GM18951 (cell line): Measurements from ENCODE around the gene AIF1.
A peak's percentile ranks its signal among the peaks of the same experiment; 100 is the strongest.

Experiments
- POLR2A ChIP-seq: IDR thresholded peaks from 4 replicates; pipeline ENCODE4 v1.6.1; 2011; ENCODE audit warnings: mild to moderate bottlenecking; ENCODE audit not compliant: insufficient read length, insufficient read depth; ENCODE audit errors: extremely low read depth
- in situ Hi-C: fragments of 300-500 bp; cut with MboI; formaldehyde crosslinking; loops from one replicate; pipeline ENCODE4 v1.12.0; 2022; ENCODE audit warnings: low sequenced_read_pairs, mixed read lengths, inconsistent platforms; ENCODE audit not compliant: unreplicated experiment

The AIF1 gene

DNA sequence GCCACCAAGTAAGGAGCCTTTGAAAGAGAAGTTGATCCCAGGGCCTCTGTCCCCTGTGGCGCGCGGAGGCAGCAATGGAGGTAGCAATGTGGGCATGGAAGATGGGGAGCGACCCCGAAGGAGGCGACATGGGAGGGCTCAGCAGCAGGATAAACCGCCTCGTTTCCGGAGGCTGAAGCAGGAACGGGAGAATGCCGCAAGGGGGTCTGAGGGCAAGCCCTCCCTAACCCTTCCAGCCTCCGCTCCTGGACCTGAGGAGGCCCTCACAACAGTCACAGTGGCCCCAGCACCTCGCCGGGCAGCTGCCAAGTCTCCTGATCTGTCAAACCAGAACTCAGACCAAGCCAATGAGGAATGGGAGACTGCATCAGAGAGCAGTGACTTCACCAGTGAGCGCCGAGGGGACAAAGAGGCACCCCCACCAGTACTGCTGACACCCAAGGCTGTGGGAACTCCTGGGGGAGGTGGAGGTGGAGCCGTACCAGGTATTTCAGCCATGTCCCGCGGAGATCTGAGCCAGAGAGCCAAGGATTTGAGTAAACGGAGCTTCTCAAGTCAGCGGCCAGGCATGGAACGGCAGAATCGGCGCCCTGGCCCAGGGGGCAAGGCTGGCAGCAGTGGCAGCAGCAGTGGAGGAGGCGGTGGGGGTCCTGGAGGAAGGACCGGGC is 17.4 kb downstream of the AIF1 start:
- in situ Hi-C loops: no loop called here
- TF ChIP-seq POLR2A: peak; percentile 27

DNA sequence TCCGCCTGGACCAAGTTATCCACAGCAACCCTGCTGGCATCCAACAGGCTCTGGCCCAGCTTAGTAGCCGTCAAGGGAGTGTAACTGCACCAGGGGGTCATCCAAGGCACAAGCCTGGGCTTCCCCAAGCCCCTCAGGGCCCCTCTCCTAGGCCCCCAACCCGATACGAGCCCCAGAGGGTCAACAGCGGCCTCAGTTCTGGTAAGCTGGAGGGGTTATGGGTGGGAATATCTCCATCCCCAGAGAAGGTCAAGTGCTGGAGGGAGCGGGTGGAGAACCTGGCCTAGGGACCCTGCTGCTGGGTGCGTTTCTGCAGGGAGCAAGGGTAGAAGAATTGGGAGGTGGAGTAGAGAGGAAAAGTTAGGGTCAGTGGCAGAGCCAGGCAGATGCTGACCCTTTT is 18.4 kb downstream of the AIF1 start:
- TF ChIP-seq POLR2A: no peak
- in situ Hi-C loops: no loop called here

DNA sequence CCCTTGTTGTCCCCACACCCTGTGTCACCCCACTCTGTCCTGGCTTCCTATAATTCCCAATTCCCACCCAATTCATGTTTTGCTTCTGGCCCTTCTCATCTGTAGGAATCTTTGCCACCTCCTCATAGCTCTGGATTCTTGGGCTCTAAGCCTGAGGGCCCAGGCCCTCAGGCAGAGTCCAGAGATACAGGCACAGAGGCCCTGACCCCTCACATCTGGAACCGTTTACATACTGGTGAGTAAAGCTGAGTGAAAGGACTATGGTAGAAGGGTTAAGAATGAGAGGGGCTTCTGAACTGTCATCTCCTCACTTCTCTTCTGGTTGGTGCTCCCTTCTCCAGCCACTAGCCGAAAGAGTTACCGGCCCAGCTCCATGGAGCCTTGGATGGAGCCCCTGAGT is 19.1 kb downstream of the AIF1 start:
- TF ChIP-seq POLR2A: no peak
- in situ Hi-C loops: no loop called here

DNA sequence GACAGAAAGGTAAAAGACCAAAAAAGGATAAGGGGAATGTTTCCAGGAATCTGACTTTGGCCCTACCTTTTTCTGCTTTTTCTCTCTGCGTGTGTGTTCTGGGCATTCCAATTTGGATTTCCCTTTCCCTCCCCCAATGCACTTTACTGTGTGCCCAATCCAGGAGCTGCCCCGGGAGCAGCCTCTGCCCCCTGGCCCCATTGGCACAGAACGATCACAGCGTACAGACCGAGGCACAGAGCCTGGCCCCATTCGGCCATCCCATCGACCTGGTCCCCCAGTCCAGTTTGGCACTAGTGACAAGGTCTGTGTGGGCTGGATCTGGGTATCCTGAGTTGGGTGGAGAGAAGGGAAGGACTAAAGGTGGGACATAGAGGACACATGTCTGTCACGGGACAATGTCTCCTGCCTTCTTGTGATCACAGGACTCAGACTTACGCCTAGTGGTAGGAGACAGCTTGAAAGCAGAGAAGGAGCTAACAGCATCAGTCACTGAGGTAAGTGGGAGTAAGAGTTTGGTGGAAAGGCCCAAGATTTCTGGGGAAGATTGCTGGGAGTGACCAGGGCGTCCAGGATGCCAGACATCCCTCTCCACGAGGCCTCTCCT is 20.0 kb downstream of the AIF1 start:
- in situ Hi-C loops: no loop called here
- TF ChIP-seq POLR2A: no peak

DNA sequence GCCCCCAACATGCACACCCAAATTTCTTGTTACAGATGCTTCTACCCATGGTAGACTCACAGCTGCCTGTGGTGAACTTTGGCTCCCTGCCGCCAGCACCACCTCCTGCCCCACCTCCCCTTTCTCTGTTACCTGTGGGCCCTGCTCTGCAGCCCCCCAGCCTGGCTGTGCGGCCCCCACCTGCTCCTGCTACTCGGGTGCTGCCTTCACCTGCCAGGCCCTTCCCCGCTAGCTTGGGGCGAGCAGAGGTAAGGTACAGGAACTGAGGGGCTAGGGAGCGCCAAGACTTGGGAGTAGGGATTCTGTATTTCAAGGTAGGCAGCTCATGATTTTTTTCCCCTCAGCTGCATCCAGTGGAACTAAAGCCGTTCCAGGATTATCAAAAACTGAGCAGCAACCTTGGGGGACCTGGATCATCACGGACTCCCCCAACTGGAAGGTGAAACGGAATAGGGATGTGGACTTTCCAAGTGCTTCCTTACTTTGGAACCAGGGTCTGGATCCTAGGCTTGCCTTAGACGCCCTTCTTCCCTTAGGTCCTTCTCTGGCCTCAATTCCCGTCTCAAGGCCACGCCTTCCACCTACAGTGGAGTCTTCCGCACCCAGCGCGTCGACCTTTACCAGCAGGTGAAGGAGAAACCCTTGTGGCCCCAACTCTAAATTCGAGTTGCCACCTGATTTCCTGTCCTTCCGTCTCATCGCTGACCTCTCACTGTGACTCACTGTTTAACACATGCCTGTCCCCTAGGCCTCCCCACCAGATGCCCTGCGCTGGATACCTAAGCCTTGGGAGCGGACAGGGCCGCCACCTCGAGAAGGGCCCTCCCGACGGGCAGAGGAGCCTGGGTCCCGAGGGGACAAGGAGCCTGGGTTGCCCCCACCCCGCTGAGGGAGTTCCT is 21.9 kb downstream of the AIF1 start:
- in situ Hi-C loops: no loop called here
- TF ChIP-seq POLR2A: no peak

DNA sequence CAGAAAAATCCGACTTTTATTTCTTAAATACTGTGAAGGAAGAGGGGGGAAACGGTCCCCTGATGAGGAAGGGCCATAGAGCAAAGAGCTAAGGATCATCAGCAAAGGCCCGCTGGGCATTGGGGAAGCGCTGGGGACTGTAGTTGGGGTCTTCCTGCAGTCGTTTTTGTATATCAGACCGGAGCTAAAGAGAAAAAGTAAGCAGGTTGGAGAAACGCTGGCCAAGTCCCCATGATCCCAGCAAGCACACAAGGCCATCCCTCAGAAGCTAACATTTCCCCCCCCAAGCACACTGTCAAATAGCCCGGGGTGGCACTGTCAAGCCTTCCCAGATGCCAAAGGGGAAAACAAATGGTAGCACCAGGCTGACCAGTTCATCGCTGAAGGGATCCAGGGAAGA is 24.0 kb downstream of the AIF1 start:
- in situ Hi-C loops: no loop called here

DNA sequence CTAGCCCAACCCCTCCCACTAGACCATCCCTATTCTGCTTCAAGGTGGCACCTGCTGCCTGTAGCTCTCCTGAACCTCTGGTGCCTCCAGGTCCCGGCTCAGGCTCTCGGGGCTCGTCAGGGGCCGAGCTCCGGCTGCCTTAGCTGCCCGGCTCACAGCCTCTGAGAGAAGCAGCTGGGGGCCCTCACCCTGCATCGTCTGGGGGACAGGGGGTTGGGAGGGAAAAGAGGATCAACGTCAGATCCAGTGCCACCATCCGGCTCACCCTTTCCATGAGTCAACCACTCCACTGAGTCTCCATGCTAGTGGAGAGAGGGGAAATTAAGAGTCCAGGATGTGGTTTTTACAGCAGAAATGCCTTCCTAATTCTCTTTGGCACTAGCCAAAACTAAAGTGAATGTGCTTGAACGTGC is 24.4 kb downstream of the AIF1 start:
- in situ Hi-C loops: no loop called here
- TF ChIP-seq POLR2A: no peak

More for the DNA sequence above, 24.0 kb downstream of the AIF1 start:
- TF ChIP-seq POLR2A: no peak

DNA sequence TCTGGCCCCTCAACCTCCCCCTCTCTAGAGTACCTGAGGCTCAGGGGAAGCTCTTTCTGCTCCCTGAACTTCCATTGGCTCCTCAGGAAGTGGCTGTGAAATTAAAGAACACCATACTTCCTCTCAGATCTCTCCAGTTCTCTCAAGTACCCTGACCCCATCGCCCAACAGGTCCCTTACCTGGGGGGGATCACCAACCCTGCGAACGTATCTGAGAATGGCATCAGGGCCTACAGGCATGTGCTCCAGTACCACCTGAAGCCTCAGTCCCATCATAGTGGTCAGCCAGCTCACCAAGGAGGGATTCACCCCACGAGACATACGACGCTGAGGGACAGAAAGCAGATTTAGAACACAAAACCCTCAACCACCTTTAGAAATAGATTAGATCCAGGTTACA is 25.6 kb downstream of the AIF1 start:
- in situ Hi-C loops: no loop called here
- no peak for TF ChIP-seq POLR2A

DNA sequence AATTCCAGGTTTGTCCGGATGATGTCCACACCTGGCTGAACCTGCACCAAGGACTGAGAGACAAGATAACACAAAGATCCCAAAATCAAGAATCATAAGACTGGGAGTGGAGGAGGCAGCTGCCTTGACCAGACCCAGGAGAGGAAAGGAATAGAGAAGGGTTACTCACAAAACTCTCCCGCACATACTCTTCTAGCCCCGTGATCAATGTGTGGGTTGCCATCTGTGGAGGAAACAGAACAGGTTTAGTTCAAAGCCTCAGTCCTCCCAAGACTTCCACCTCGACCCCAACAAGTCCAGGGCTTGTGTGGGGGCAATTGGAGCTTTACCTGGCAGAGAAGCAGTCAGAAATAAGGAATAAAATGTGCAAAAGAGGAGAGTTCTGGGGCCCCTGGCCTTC is 26.3 kb downstream of the AIF1 start:
- in situ Hi-C loops: no loop called here
- no peak for TF ChIP-seq POLR2A

DNA sequence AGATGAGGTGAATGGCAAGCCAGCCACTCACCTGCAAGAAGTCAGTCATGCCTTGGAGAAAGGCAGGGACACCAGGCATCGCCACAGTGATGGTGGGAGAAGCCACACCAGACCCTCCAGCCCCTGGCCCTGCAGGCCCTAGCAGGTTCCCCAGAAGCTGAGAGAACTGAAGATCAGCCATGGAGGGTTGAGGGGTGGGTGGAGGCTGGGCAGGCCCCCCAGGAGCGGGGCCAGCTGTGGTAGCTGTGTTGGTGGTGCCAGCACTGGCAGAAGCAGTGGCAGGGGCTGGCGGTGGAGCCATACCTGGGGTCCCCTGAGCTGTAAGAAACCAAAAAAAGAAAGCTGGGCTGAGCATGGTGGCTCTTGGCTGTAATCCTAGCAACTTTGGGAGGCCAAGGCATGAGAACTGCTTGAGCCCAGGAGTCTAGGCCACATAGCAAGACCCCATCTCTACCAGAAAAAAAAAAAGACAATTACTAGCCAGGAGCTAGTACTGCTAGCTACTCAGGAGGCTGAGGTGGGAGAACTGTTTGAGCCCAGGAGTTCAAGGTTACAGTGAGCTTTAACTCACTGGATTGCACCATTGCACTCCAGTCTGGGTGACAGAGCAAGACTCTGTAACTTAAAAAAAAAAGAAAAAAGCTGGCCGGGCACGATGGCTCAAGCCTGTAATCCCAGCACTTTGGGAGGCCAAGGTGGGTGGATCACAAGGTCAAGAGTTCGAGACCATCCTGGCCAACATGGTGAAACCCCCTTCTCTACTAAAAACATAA is 27.9 kb downstream of the AIF1 start:
- no peak for TF ChIP-seq POLR2A
- in situ Hi-C loops: no loop called here

DNA sequence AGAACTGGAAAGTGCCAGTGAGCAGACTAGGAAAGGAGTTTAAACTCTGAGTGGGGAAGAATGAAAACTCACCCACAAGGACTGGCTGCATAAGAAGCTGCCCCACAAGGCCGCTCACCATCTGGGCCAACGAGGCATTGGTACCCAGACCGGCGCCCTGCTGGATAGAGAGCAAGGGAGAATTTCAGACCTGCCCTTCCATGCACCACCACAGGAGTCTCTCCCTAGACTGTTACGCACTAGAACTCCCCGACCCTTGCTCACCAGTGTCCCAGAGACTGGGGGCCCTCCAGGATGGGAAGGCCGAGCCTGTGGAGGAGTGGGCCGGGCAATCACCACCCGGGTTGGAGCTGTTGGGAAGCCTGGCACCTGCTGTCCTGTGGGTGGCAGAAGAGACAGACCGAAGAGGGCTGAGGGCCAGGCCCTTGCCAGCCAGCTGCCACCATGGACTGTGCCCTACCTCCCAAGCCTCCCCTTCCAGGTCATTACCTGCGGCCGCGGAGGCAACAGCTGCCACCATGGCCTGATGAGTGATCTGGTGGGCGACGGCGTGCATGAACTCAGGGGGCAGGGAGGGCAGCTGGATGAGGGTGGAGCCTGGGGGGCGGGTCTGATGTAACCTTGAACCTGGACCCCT is 28.9 kb downstream of the AIF1 start:
- TF ChIP-seq POLR2A: no peak
- in situ Hi-C loops: no loop called here

DNA sequence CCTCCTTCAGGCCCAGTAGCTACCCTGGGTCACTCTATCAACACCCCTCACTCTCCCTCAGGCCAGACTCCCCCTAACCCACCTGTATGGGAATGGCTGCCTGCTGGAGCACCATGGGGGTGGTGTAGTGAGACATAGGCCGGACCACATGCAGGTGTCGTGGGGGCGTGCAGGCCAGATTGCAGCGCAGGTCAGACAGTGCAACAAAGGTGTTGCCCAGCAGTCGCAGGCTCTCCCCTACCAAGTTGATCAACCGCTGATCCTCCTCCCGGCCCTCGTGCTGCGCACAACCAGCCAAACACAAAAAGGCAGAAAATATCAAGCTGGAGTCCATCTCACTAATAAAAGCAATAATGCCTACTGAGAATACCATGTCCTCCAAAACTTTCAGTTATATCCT is 30.3 kb downstream of the AIF1 start:
- in situ Hi-C loops: no loop called here
- TF ChIP-seq POLR2A: no peak
